K562 (cell line): ENCODE results near the gene RPL18A. TPM values are rescaled to one million over a fixed set of nuclear protein-coding genes. Genes with fewer than 3 reads are reported as not detected.

ENCODE experiments used
- FOXA3 ChIP-seq, 2 experiments: fragments of 450-650 bp in 1 of 2; sonication (generic) in 1 of 2; formaldehyde crosslinking; IDR thresholded peaks in 1 of 2; conservative IDR thresholded peaks in 1 of 2; 2 replicates each; pipeline versions ENCODE4 v1.4.0 to v1.8.0; 2020 to 2022; ENCODE audit warnings: mild to moderate bottlenecking in 2 of 2, missing genetic modification reagents in 1 of 2
- MGA ChIP-seq: fragments of 450-650 bp; IDR thresholded peaks from 2 replicates; pipeline ENCODE4 v1.6.1; 2016; ENCODE audit warnings: mild to moderate bottlenecking, moderate library complexity
- ZBTB11 ChIP-seq, 3 experiments: fragments of 200-800 bp in 1 of 3; fragments of 250-450 bp in 1 of 3; fragments of 450-650 bp in 1 of 3; sonication (Bioruptor Pico) in 1 of 3; sonication (Bioruptor generic) in 1 of 3; formaldehyde crosslinking in 1 of 3; IDR thresholded peaks; 2 replicates each; pipeline versions ENCODE4 v1.6.1 to v1.8.0; 2016 to 2022; ENCODE audit warnings: mild to moderate bottlenecking in 2 of 3, missing genetic modification characterization in 2 of 3, missing compliant biosample characterization in 1 of 3, moderate library complexity in 1 of 3
- ZNF717 ChIP-seq: fragments of 250-450 bp; sonication (Bioruptor Pico); IDR thresholded peaks from 2 replicates; pipeline ENCODE4 v1.5.0; 2021
- polyA plus RNA-seq, 8 experiments: library from polyadenylated mRNA; depleted of rRNA in 4 of 8; stranded (reverse) in 5 of 8; unstranded in 3 of 8; fragments of >200 nt; fragmentation: Nextera tagmentation in 2 of 8; fragmentation: Illumina TruSeq in 1 of 8; extraction: Ambion mirVana in 2 of 8; extraction: Trizol in 1 of 8; gene quantifications; 2 replicates each; pipeline versions ENCODE4 v1.2.1 to v1.2.3, GENCODE V29; 2011 to 2014; ENCODE audit warnings: inconsistent platforms in 1 of 8, missing spikeins in 1 of 8
- total RNA-seq, 7 experiments: library from RNA; depleted of rRNA in 6 of 7; stranded (reverse); fragments of >200 nt in 6 of 7; fragmentation: Illumina TruSeq in 2 of 7; extraction: Trizol in 2 of 7; gene quantifications; 2 replicates each; pipeline versions ENCODE4 v1.2.1 to v1.2.3, GENCODE V29; 2011 to 2021; ENCODE audit warnings: low replicate concordance in 1 of 7

Gene RPL18A
- total and polyA plus RNA-seq, 9 of the 15 experiments (the other 6 are each of a cell fraction or from before 2014, with no cell fraction given) = 626 to 2,882 (median 1,895) TPM

- TF ChIP-seq MGA = no peak
- TF ChIP-seq FOXA3 (CRISPR knock-in tag; conservative IDR thresholded peaks at IDR 0.05 in 1 of 2, IDR thresholded peaks at IDR 0.05 in 1 of 2) = no peak
- no peak for TF ChIP-seq ZBTB11 (CRISPR knock-in tag; IDR thresholded peaks at IDR 0.05)
- TF ChIP-seq ZNF717 (CRISPR knock-in tag) = no peak
These were observed 13.6 kb upstream of the RPL18A start (continued) for GRCh38 chr19:17846146-17846545.
